B cell (primary cell): ENCODE measurements around the gene CDA. TPM values are rescaled to one million over a fixed set of nuclear protein-coding genes. Genes with fewer than 3 reads are reported as not detected.

Source experiments
- ATAC-seq: fragments of 200-7000 bp; cut with Tn5 transposase; one replicate; pipeline ENCODE4 v1.10.0; 2021; ENCODE audit warnings: low read depth, mild to moderate bottlenecking, moderate number of reproducible peaks, moderate library complexity
- CTCF ChIA-PET: fragments of 350-600 bp; sonication (Branson Sonifier 250); formaldehyde crosslinking; loops from one replicate; lab custom pipeline; 2021; ENCODE audit warnings: antibody characterized with exemption, inconsistent platforms; lab: Charles Lee
- POLR2A ChIA-PET: fragments of 350-600 bp; sonication (Branson Sonifier 250); formaldehyde crosslinking; loops from one replicate; lab custom pipeline; 2021; ENCODE audit warnings: antibody characterized with exemption; lab: Charles Lee
- DNase-seq: peaks from one replicate; pipeline ENCODE4 v3.0.0; 2013
- H2AFZ ChIP-seq: 2 replicates; pipeline ENCODE4 v1.6.1; 2012; ENCODE audit warnings: mild to moderate bottlenecking, low read depth, low read length; ENCODE audit not compliant: insufficient read depth, poor library complexity, severe bottlenecking
- H3K27ac ChIP-seq, 2 donors: 1 replicate in 1 of 2; 2 replicates in 1 of 2; pipeline ENCODE4 v1.5.1; 2012 to 2013; ENCODE audit warnings: low read length in 2 of 2, mild to moderate bottlenecking in 2 of 2, moderate library complexity in 1 of 2
- H3K27me3 ChIP-seq, 4 experiments: fragments of 200-600 bp in 1 of 4; sonication (generic) in 1 of 4; replicated peaks in 1 of 4; 1 replicate in 2 of 4; 2 replicates in 2 of 4; pipeline versions ENCODE4 v1.6.1 to v1.7.0; 2013 to 2016; ENCODE audit warnings: low read length in 3 of 4, mild to moderate bottlenecking in 2 of 4, mixed read lengths in 1 of 4, moderate library complexity in 1 of 4; ENCODE audit not compliant: insufficient read depth in 4 of 4, control insufficient read depth in 3 of 4; ENCODE audit errors: control extremely low read depth in 1 of 4
- H3K36me3 ChIP-seq, 2 experiments: replicated peaks in 1 of 2; 1 replicate in 1 of 2; 2 replicates in 1 of 2; pipeline versions ENCODE4 v1.6.1 to v1.7.1; 2013; ENCODE audit warnings: low read length in 1 of 2; ENCODE audit not compliant: insufficient read depth in 2 of 2, control insufficient read depth in 1 of 2; ENCODE audit errors: control extremely low read depth in 1 of 2, extremely low read depth in 1 of 2
- H3K4me1 ChIP-seq, 2 donors: fragments of 200-600 bp in 1 of 2; sonication (generic) in 1 of 2; 1 replicate in 1 of 2; 2 replicates in 1 of 2; pipeline versions ENCODE4 v1.5.1 to v1.6.1; 2013 to 2017; ENCODE audit warnings: low read length in 2 of 2; ENCODE audit not compliant: control insufficient read depth in 2 of 2, insufficient read depth in 2 of 2
- H3K4me2 ChIP-seq: replicated peaks from 2 replicates; pipeline ENCODE3; 2012; ENCODE audit warnings: mild to moderate bottlenecking, low read depth, low read length; ENCODE audit not compliant: poor library complexity, severe bottlenecking
- H3K4me3 ChIP-seq, 5 experiments: fragments of 200-600 bp in 1 of 5; sonication (generic) in 1 of 5; 1 replicate in 3 of 5; 2 replicates in 2 of 5; pipeline versions ENCODE4 v1.5.1 to v1.7.0; 2011 to 2016; ENCODE audit warnings: low read length in 4 of 5, mild to moderate bottlenecking in 4 of 5, low read depth in 2 of 5, control low read depth in 1 of 5, moderate library complexity in 1 of 5; ENCODE audit not compliant: insufficient read depth in 1 of 5; ENCODE audit errors: control extremely low read depth in 1 of 5, extremely low read depth in 1 of 5
- H3K79me2 ChIP-seq: fragments of 200-600 bp; sonication (generic); one replicate; pipeline ENCODE4 v1.6.0; 2016; ENCODE audit warnings: low read length; ENCODE audit not compliant: control insufficient read depth, insufficient read depth
- H3K9ac ChIP-seq: fragments of 200-600 bp; sonication (generic); 2 replicates; pipeline ENCODE4 v1.6.1; 2017; ENCODE audit warnings: mild to moderate bottlenecking, low read length, moderate library complexity
- H3K9me3 ChIP-seq, 3 donors: one replicate each; pipeline versions ENCODE4 v1.6.1 to v1.7.1; 2013; ENCODE audit warnings: low read length in 2 of 3; ENCODE audit not compliant: control insufficient read depth in 2 of 3, insufficient read depth in 1 of 3; ENCODE audit errors: control extremely low read depth in 1 of 3
- H4K20me1 ChIP-seq: 2 replicates; pipeline ENCODE4 v1.6.0; 2012; ENCODE audit warnings: mild to moderate bottlenecking, low read length; ENCODE audit not compliant: insufficient read depth, control insufficient read depth, poor library complexity, severe bottlenecking
- H3K27ac Mint-ChIP-seq: one replicate; pipeline ENCODE4 v1.8.0; 2021; ENCODE audit warnings: mixed read lengths
- H3K27me3 Mint-ChIP-seq: one replicate; pipeline ENCODE4 v1.8.0; 2021; ENCODE audit warnings: mixed read lengths
- H3K4me1 Mint-ChIP-seq: one replicate; pipeline ENCODE4 v1.8.0; 2021; ENCODE audit warnings: mixed read lengths
- H3K4me3 Mint-ChIP-seq: one replicate; pipeline ENCODE4 v1.8.0; 2021; ENCODE audit warnings: mixed read lengths
- H3K9me3 Mint-ChIP-seq: one replicate; pipeline ENCODE4 v1.8.0; 2022; ENCODE audit warnings: mixed read lengths; ENCODE audit not compliant: insufficient read depth
- CTCF ChIP-seq: fragments of 200-600 bp; IDR thresholded peaks from one replicate; pipeline ENCODE4 v1.8.0; 2022; ENCODE audit warnings: antibody characterized with exemption, mild to moderate bottlenecking
- EZH2 ChIP-seq: IDR thresholded peaks from 2 replicates; pipeline ENCODE4 v1.6.1; 2012; ENCODE audit warnings: borderline replicate concordance, low read depth, mild to moderate bottlenecking, moderate library complexity, low read length; ENCODE audit not compliant: insufficient read depth, poor library complexity, severe bottlenecking
- WGBS: methylation state at CpG from one replicate; pipeline ENCODE4 v1.1.5; 2013; ENCODE audit warnings: missing lambda C conversion rate; ENCODE audit not compliant: insufficient coverage; 5-methylcytosine and 5-hydroxymethylcytosine counted together
- intact Hi-C: fragments of 100-400 bp; cut with micrococcal nuclease; formaldehyde crosslinking; loops from one replicate; pipeline ENCODE4 v1.10.0; 2022
- polyA plus RNA-seq: library from polyadenylated mRNA; depleted of rRNA; stranded (reverse); fragments of >200 nt; gene quantifications from 2 replicates; pipeline ENCODE4 v1.2.3, GENCODE V29; 2012
- total RNA-seq, 2 donors: library from RNA; stranded (reverse); fragments of 120-200 nt in 1 of 2; gene quantifications; 1 replicate in 1 of 2; 2 replicates in 1 of 2; pipeline versions ENCODE4 v1.2.3 to v1.2.4, GENCODE V29; 2013 to 2022

CDA gene
- total and polyA plus RNA-seq, 2 donors (not counting 1 experiment from before 2014, with no cell fraction given): 0.64 TPM; not detected in 1

DNA sequence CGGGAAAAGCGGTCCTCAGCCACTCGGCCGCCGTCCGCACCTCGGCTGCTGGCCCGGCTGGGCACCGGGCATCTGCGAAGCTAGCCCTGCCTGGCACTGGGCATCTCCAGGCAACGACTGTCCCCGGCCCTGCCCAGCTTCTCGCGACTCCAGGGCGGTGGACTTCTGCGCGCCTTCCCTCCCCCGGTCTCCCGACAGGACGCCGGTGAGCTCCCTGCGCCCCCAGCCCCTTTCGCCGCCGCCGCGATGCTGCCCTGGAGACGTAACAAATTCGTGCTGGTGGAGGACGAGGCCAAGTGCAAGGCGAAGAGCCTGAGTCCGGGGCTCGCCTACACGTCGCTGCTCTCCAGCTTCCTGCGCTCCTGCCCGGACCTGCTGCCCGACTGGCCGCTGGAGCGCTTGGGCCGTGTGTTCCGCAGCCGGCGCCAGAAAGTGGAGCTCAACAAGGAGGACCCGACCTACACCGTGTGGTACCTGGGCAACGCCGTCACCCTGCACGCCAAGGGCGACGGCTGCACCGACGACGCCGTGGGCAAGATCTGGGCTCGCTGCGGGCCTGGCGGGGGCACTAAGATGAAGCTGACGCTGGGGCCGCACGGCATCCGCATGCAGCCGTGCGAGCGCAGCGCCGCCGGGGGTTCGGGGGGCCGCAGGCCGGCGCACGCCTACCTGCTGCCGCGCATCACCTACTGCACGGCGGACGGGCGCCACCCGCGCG, 36.0 kb upstream of the CDA start:
- no peak for ATAC-seq
- no peaks in the 10 kb centered on the region for H3K36me3 ChIP-seq
- TF ChIP-seq CTCF: no peak
- no peak for TF ChIP-seq EZH2
- H3K79me2 ChIP-seq: no peaks in the 10 kb centered on the region
- H4K20me1 ChIP-seq: no peaks in the 10 kb centered on the region
- H2AFZ ChIP-seq: no peak overlapping the region
- peak overlapping the region; percentile 5 for H3K4me2 ChIP-seq
- Mint-ChIP-seq H3K4me3 (no peak overlapping the region), H3K4me1 (peaks cover 8% of the 10 kb centered on the region), H3K9me3 (no peaks in the 10 kb centered on the region), H3K27me3 (peaks cover 33% of the 10 kb centered on the region), H3K27ac (no peak overlapping the region)
- WGBS: 5% methylated on average over 82 of the region's 82 CpGs
- intact Hi-C loops: no loop called here
- ChIA-PET POLR2A (no interaction called here), CTCF (no interaction called here)
- peaks cover 0 to 51% (median 17%) of the 10 kb centered on the region in 4 experiments for H3K27me3 ChIP-seq
- H3K27ac ChIP-seq: no peak overlapping the region
- no peak overlapping the region for H3K9ac ChIP-seq
- no peaks in the 10 kb centered on the region for H3K9me3 ChIP-seq
- no peak overlapping the region for H3K4me3 ChIP-seq
- peak; percentile 11 for DNase-seq
- H3K4me1 ChIP-seq: peaks cover 3 to 8% of the 10 kb centered on the region in 2 donors

- no peak overlapping the region for H3K4me3 ChIP-seq
- 76% methylated on average over 7 of the region's 7 CpGs for WGBS
- no peak overlapping the region for H3K27ac ChIP-seq
- no peaks in the 10 kb centered on the region for H4K20me1 ChIP-seq
- Mint-ChIP-seq H3K27ac (no peak overlapping the region), H3K27me3 (peaks cover 31% of the 10 kb centered on the region), H3K4me1 (peaks cover 8% of the 10 kb centered on the region), H3K9me3 (no peaks in the 10 kb centered on the region), H3K4me3 (no peak overlapping the region)
- no peaks in the 10 kb centered on the region for H3K9me3 ChIP-seq
- TF ChIP-seq CTCF (no peak), EZH2 (no peak)
- intact Hi-C loops: no loop called here
- no peak overlapping the region for H3K4me2 ChIP-seq
- peaks cover 3 to 8% of the 10 kb centered on the region in 2 donors for H3K4me1 ChIP-seq
- H3K9ac ChIP-seq: no peak overlapping the region
- CTCF ChIA-PET: no interaction called here
- peaks cover 0 to 48% (median 16%) of the 10 kb centered on the region in 4 experiments for H3K27me3 ChIP-seq
- H3K79me2 ChIP-seq: no peaks in the 10 kb centered on the region
- H3K36me3 ChIP-seq: no peaks in the 10 kb centered on the region
- POLR2A ChIA-PET: no interaction called here
- no peak for ATAC-seq
- DNase-seq: no peak
- H2AFZ ChIP-seq: no peak overlapping the region
Measured at GRCh38 chr1:20555025-20555757, 33.7 kb upstream of the CDA start.
